GM12874 (cell line): ENCODE data around the gene PCDHB8.
"Not testable (repeated sequence)": the region's sequence is repeated elsewhere in the genome, so short reads cannot be mapped to it uniquely, and the experiment has no call there.

Experiments
- CTCF ChIP-seq: IDR thresholded peaks from 2 replicates; pipeline ENCODE4 v1.5.1; 2011; ENCODE audit warnings: low read depth, mild to moderate bottlenecking, control low read depth, low read length, moderate library complexity; ENCODE audit not compliant: insufficient read depth

The PCDHB8 gene

GRCh38 chr5:141192110-141192725 lies 14.6 kb downstream of the PCDHB8 start, which contains the start of gene PCDHB10:
Gene PCDHB10 (plus strand): TSS chr5:141192353. CDS start chr5:141192553, 200 bp downstream.
- TF ChIP-seq CTCF, result no peak

DNA sequence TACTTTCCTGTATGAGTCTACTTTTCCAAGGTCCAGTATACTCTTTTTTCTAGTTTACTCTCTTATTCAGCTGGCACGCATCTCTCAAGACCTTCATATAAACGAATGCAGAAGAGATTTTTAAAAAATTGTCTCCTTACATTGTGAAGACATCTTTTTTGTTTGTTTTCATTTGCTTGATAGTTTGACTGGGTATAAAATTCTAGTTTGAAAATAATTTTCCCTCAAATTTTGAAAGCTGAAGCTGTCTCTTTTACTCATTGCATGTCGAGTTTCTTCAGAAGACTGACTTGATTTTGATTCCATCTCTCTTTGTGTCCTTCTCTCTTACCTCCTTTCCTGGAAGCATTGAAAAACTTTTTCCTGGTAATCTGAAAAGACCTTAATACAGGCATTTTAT lies 18.8 kb downstream of the PCDHB8 start:
- TF ChIP-seq CTCF, result no peak

GRCh38 chr5:141199359-141200235 lies 22.0 kb downstream of the PCDHB8 start, which contains the start of gene PCDHB11:
Gene PCDHB11 (plus strand): TSS chr5:141199627. CDS start chr5:141199775, 148 bp downstream.
- TF ChIP-seq CTCF, result no peak

DNA sequence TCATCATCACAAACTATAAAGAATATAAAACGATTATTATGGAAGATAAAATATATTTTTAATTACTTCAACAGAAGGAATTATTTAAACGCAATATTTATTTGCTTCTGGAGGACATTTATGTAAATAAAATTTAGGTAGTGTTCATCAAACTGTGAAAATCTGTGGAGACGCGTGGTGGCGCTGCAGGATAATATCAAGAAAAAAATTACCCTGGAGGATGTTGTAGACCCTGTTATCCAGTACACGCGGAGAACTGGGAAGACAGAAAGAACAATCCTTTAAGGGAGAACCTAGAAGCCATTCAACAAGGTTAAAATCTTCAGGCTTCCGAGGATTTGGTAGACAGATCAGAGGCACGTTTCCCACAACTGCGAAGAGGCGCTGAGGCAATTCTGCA lies 30.9 kb downstream of the PCDHB8 start, which contains the start of gene PCDHB12:
PCDHB12 (plus strand) TSS at position 242 of the 400 bp plus-strand sequence. CDS start 189 bp downstream, outside the sequence.
- TF ChIP-seq CTCF, result no peak

DNA sequence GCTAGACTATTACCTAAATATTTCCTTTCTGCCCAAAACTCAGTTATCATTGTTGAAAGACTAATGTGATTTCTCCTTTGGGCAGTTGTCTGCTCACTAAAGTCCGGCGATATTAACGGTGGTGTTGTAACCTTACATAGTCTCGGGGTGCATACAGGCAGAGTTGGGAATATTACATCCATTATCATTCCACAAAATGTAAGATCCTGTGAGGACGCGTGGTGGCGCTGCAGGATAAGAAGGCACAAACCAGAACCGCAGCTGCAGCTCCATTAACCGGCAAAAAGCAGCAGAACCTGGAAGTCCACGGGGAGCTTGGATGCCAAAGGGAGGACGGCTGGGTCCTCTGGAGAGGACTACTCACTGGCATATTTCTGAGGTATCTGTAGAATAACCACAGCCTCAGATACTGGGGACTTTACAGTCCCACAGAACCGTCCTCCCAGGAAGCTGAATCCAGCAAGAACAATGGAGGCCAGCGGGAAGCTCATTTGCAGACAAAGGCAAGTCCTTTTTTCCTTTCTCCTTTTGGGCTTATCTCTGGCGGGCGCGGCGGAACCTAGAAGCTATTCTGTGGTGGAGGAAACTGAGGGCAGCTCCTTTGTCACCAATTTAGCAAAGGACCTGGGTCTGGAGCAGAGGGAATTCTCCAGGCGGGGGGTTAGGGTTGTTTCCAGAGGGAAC lies 36.2 kb downstream of the PCDHB8 start, which contains the start of gene PCDHB13:
PCDHB13 (plus strand) TSS at position 264 of the 684 bp plus-strand sequence; CDS start at position 469, 205 bp downstream.
- TF ChIP-seq CTCF, result not testable (repeated sequence)

DNA sequence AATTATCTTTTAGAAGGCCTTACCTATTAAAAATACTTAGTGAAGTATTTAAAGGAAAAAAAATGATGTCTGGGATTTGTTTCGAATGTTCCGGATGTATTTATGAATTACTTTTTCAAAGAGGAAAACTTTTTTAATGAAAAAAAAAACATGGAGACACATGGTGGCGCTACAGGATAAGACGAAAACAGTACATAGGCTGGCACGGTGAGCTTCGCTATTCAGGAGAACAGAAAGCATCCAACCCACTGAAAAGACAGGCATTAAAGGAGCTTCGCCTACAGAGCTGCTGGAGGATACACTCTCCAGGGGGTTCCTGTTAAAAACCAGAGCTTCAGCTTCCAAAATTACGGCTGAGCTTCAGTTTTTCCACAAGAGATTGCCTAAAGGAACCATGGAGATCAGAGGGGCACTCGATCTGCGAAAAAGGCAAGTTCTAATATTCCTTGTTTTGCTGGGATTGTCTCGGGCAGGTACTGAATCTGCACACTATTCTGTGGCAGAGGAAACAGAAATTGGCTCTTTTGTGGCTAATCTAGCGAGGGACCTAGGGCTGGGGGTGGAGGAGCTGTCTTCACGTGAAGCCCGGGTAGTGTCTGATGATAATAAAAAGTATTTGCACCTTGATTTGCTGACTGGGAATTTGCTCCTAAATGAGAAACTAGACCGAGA lies 45.7 kb downstream of the PCDHB8 start, which contains the start of gene PCDHB14:
PCDHB14 (plus strand) TSS at position 232 of the 672 bp plus-strand sequence; CDS start at position 395, 163 bp downstream.
- TF ChIP-seq CTCF, result no peak
